Measurements from ENCODE around the gene LHFPL4. TPM values are rescaled to one million over a fixed set of nuclear protein-coding genes. Genes with fewer than 3 reads are reported as not detected.

Gene LHFPL4
- total and polyA plus RNA-seq, 2 donors, result 0.05 TPM; not detected in 1

DNA sequence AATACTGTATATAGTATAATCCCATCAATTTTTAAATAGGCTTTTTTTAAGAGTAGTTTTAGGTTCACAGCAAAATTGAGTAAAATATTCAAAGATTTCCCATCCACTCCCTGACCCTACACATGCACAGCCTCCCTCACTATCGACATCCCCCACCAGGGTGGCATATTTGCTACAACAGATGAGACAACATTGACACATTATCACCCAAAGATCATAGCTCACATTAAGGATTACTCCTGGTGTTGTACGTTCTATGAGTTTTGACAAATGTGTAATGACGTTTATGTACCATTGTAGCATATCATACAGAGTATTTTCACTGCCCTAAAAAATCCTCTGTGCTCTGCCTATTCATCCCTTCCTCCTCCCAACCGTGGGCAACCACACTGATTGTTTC, 39.3 kb downstream of the LHFPL4 start:
- WGBS, result 80% methylated on average over 4 of the region's 4 CpGs
- no peak for DNase-seq (ENCODE audit: low read depth in 6 of 9, low spot score in 9 of 9)
- Histone ChIP-seq H3K27ac (ENCODE audit: low read depth in 1 of 2, low read length in 1 of 2) (no peak overlapping the region), H3K27me3 (ENCODE audit: control insufficient read depth in 2 of 2, insufficient read depth in 1 of 2, low read length in 1 of 2) (peaks cover 0 to 8% of the 10 kb centered on the region in 2 donors), H3K4me1 (ENCODE audit: control insufficient read depth in 2 of 2, insufficient read depth in 2 of 2, low read length in 2 of 2) (no peaks in the 10 kb centered on the region), H3K9me3 (ENCODE audit: control insufficient read depth in 2 of 2, insufficient read depth in 1 of 2, low read length in 1 of 2) (no peaks in the 10 kb centered on the region), H3K4me3 (ENCODE audit: low read length in 2 of 2) (no peak overlapping the region), H3K36me3 (ENCODE audit: control insufficient read depth in 2 of 2, insufficient read depth in 2 of 2, low read length in 1 of 2) (no peaks in the 10 kb centered on the region)

- Histone ChIP-seq H3K36me3 (ENCODE audit: control insufficient read depth in 2 of 2, insufficient read depth in 2 of 2, low read length in 1 of 2) (no peaks in the 10 kb centered on the region), H3K4me1 (ENCODE audit: control insufficient read depth in 2 of 2, insufficient read depth in 2 of 2, low read length in 2 of 2) (no peaks in the 10 kb centered on the region), H3K4me3 (ENCODE audit: low read length in 2 of 2) (no peak overlapping the region), H3K9me3 (ENCODE audit: control insufficient read depth in 2 of 2, insufficient read depth in 1 of 2, low read length in 1 of 2) (no peaks in the 10 kb centered on the region), H3K27me3 (ENCODE audit: control insufficient read depth in 2 of 2, insufficient read depth in 1 of 2, low read length in 1 of 2) (peaks cover 8 to 26% of the 10 kb centered on the region in 2 donors), H3K27ac (ENCODE audit: low read depth in 1 of 2, low read length in 1 of 2) (no peak overlapping the region)
- 82% methylated on average over 7 of the region's 7 CpGs for WGBS
- DNase-seq (ENCODE audit: low read depth in 6 of 9, low spot score in 9 of 9), result no peak
Measured at GRCh38 chr3:9512456-9513045, 41.1 kb downstream of the LHFPL4 start.

- WGBS, result 22% methylated on average over 25 of the region's 25 CpGs
- Histone ChIP-seq H3K4me1 (ENCODE audit: control insufficient read depth in 2 of 2, insufficient read depth in 2 of 2, low read length in 2 of 2) (no peaks in the 10 kb centered on the region), H3K4me3 (ENCODE audit: low read length in 2 of 2) (no peak overlapping the region), H3K27ac (ENCODE audit: low read depth in 1 of 2, low read length in 1 of 2) (no peak overlapping the region), H3K36me3 (ENCODE audit: control insufficient read depth in 2 of 2, insufficient read depth in 2 of 2, low read length in 1 of 2) (no peaks in the 10 kb centered on the region), H3K9me3 (ENCODE audit: control insufficient read depth in 2 of 2, insufficient read depth in 1 of 2, low read length in 1 of 2) (no peaks in the 10 kb centered on the region), H3K27me3 (ENCODE audit: control insufficient read depth in 2 of 2, insufficient read depth in 1 of 2, low read length in 1 of 2) (peaks cover 8 to 30% of the 10 kb centered on the region in 2 donors)
- DNase-seq (ENCODE audit: low read depth in 6 of 9, low spot score in 9 of 9), result no peak
Measured at GRCh38 chr3:9508781-9509180, 44.8 kb downstream of the LHFPL4 start.

DNA sequence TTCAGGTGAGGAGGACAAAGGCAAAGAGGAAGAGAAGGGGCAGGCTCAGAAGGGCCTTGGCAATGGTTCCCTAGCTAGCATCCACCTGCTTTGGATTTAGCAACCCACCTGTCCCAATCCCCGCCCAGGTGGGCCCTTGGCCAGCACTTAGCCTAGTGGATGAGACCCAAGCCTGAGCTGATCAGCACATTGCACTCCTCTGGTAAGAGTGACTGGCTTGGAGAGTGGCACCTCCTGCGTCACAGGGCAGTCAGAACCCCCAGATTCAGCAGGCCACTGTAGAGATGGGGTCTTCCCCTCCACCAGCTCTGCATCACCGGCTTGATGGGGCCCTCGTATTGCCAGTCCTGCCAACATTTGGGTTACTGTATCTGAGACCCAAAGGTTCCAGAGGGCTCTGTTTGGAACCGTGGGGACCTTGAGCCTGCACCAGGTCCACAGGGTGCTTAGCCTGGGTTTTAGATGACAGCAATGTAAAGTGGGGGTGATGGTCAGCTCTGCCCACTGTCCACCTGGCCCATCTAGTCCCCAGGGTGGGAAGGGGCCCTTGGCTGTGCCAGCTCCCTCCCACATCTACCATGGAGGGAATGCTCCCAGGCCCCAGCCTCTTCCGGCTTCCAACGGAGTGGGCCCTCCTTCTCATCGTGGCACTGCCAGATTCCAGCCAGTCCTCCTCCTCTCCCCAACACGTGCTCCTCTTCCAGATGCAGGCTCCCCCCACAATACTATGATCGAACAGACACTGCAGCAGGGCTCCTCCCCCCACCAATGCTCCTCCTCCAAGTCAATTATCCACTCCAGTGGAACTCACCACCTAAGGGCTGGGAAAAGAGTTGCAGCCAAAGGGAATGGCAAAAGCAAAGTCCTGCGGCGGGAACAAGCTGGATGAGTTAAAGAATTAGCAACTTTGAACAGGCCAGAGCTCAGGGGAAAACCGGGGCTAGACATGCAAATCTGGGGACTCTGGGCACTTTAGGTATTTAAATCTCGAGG, 45.7 kb downstream of the LHFPL4 start:
- Histone ChIP-seq H3K9me3 (ENCODE audit: control insufficient read depth in 2 of 2, insufficient read depth in 1 of 2, low read length in 1 of 2) (no peaks in the 10 kb centered on the region), H3K4me3 (ENCODE audit: low read length in 2 of 2) (no peak overlapping the region), H3K27ac (ENCODE audit: low read depth in 1 of 2, low read length in 1 of 2) (no peak overlapping the region), H3K36me3 (ENCODE audit: control insufficient read depth in 2 of 2, insufficient read depth in 2 of 2, low read length in 1 of 2) (no peaks in the 10 kb centered on the region), H3K27me3 (ENCODE audit: control insufficient read depth in 2 of 2, insufficient read depth in 1 of 2, low read length in 1 of 2) (peaks cover 8 to 31% of the 10 kb centered on the region in 2 donors), H3K4me1 (ENCODE audit: control insufficient read depth in 2 of 2, insufficient read depth in 2 of 2, low read length in 2 of 2) (no peaks in the 10 kb centered on the region)
- 74% methylated on average over 14 of the region's 14 CpGs for WGBS
- DNase-seq (ENCODE audit: low read depth in 6 of 9, low spot score in 9 of 9), result no peak

DNA sequence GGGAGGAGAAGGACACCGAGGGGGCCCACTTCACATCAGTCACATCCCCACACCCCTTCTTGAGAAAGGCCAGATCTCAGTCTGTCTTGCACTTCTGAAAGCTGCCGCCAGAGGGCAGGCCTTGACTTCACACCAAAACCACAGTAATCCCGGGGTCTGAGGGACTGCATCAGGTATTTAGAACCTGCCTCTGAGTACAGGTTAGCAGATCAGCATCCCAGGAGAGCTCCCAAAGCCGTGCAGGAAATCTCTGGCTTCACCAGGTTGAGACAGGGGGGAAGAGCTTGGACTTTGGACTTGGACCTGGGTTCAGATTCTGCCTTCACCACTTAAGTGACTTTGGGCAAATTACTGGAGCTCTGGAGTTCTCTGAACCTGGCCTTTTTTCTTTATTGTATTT, 50.3 kb downstream of the LHFPL4 start:
- no peak overlapping the region for H3K4me3 ChIP-seq (ENCODE audit: low read length in 2 of 2)
- H3K36me3 ChIP-seq (ENCODE audit: control insufficient read depth in 2 of 2, insufficient read depth in 2 of 2, low read length in 1 of 2), result no peaks in the 10 kb centered on the region
- H3K4me1 ChIP-seq (ENCODE audit: control insufficient read depth in 2 of 2, insufficient read depth in 2 of 2, low read length in 2 of 2), result peaks cover 0 to 5% of the 10 kb centered on the region in 2 donors
- DNase-seq (ENCODE audit: low read depth in 6 of 9, low spot score in 9 of 9), result peak; percentile 39 to 83 (median 65)
- 11% methylated on average over 4 of the region's 4 CpGs for WGBS
- H3K9me3 ChIP-seq (ENCODE audit: control insufficient read depth in 2 of 2, insufficient read depth in 1 of 2, low read length in 1 of 2), result no peaks in the 10 kb centered on the region
- H3K27ac ChIP-seq (ENCODE audit: low read depth in 1 of 2, low read length in 1 of 2), result no peak overlapping the region
- H3K27me3 ChIP-seq (ENCODE audit: control insufficient read depth in 2 of 2, insufficient read depth in 1 of 2, low read length in 1 of 2), result peaks cover 26 to 54% of the 10 kb centered on the region in 2 donors

GRCh38 chr3:9501226-9501625, 52.4 kb downstream of the LHFPL4 start:
- Histone ChIP-seq H3K9me3 (ENCODE audit: control insufficient read depth in 2 of 2, insufficient read depth in 1 of 2, low read length in 1 of 2) (no peaks in the 10 kb centered on the region), H3K27me3 (ENCODE audit: control insufficient read depth in 2 of 2, insufficient read depth in 1 of 2, low read length in 1 of 2) (peaks cover 23 to 47% of the 10 kb centered on the region in 2 donors), H3K4me1 (ENCODE audit: control insufficient read depth in 2 of 2, insufficient read depth in 2 of 2, low read length in 2 of 2) (peaks cover 0 to 5% of the 10 kb centered on the region in 2 donors), H3K27ac (ENCODE audit: low read depth in 1 of 2, low read length in 1 of 2) (no peak overlapping the region), H3K4me3 (ENCODE audit: low read length in 2 of 2) (no peak overlapping the region), H3K36me3 (ENCODE audit: control insufficient read depth in 2 of 2, insufficient read depth in 2 of 2, low read length in 1 of 2) (no peaks in the 10 kb centered on the region)
- whole genome bisulfite sequencing, result 90% methylated on average over 6 of the region's 6 CpGs
- DNase-seq (ENCODE audit: low read depth in 6 of 9, low spot score in 9 of 9), result no peak

DNA sequence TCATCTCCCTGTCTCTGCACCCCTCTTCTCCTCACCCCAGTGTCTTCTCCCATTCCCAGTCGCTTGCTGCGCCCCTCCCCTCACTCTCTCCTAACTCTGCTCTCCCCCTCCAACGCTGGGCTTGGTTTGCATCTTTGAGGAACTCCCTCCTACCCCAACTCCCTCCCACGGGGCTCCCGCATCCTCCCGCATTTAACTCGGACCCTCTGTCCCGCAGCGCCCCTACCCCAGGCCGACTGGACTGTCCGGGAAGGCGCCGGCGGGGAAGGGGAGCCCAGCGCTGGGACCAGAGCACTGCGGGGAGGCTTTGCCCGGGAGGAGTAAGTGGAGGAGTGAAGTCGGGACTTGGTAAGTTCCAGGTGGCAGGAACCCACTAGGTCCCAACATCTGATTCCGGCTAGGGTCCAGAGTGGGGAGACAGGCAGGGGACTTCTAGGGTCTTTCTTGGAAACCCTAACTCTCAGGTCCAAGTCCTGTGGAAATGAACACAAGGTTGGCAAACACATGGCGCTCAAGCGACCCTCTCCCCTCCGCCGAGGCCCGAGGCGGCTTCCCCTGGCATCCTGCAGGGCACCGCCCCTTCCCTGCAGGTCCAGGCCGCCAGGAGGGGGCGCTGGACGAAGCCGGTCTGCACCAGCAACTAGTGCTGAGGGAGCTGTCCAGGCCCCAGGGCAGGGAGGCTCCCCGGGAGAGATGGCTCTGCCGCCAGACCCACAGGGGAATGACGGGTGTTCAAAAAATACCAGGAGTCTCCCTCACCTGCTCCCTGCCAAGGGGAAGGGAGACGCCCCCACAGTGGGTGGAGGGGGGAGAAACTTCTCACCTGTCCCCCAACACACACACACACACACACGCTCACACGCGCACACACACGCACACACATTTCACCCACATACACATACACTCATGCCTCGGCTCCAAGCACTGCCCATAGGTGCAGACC, 53.2 kb downstream of the LHFPL4 start:
- no peak overlapping the region for H3K4me3 ChIP-seq (ENCODE audit: low read length in 2 of 2)

DNA sequence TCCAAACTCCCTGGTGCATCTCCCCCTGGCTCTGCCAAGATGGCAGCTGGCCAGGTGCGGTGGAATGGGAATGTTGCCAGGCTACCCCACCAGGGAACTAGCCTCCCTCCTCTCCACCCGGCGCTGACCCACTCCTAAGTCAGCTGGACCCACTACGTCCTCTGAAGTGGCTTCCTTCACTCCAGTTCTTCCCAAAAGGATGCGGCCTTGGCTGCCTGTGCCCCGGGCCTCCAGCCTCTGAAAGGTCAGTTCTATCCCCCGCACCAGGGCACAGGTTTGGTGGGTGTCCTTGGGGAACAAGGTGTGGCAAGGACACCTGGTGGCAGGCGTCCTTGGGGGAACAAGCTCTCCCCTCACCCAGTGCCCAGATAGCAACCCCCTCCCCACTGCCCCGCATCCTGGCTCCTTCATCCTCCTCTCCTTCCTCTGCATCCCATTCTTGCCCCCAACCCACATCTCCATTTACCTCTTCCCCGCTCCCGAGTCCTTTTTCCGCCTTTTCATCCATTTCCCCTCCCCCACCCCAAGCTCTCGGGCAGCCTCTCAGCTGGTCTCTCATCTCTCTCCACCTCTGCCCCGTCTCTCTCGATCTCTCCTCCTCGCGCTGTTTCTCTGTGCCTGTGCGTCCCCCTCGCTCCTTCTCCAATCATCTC, 54.0 kb downstream of the LHFPL4 start:
- Histone ChIP-seq H3K4me3 (ENCODE audit: low read length in 2 of 2) (no peak overlapping the region), H3K4me1 (ENCODE audit: control insufficient read depth in 2 of 2, insufficient read depth in 2 of 2, low read length in 2 of 2) (peaks cover 0 to 5% of the 10 kb centered on the region in 2 donors), H3K27me3 (ENCODE audit: control insufficient read depth in 2 of 2, insufficient read depth in 1 of 2, low read length in 1 of 2) (peaks cover 23 to 47% of the 10 kb centered on the region in 2 donors), H3K36me3 (ENCODE audit: control insufficient read depth in 2 of 2, insufficient read depth in 2 of 2, low read length in 1 of 2) (no peaks in the 10 kb centered on the region), H3K9me3 (ENCODE audit: control insufficient read depth in 2 of 2, insufficient read depth in 1 of 2, low read length in 1 of 2) (no peaks in the 10 kb centered on the region), H3K27ac (ENCODE audit: low read depth in 1 of 2, low read length in 1 of 2) (no peak overlapping the region)
- DNase-seq (ENCODE audit: low read depth in 6 of 9, low spot score in 9 of 9), result no peak
- 39% methylated on average over 19 of the region's 19 CpGs for WGBS

More for the DNA sequence above, 53.2 kb downstream of the LHFPL4 start:
- 15% methylated on average over 39 of the region's 39 CpGs for WGBS
- Histone ChIP-seq H3K4me1 (ENCODE audit: control insufficient read depth in 2 of 2, insufficient read depth in 2 of 2, low read length in 2 of 2) (peaks cover 0 to 5% of the 10 kb centered on the region in 2 donors), H3K27ac (ENCODE audit: low read depth in 1 of 2, low read length in 1 of 2) (no peak overlapping the region), H3K9me3 (ENCODE audit: control insufficient read depth in 2 of 2, insufficient read depth in 1 of 2, low read length in 1 of 2) (no peaks in the 10 kb centered on the region), H3K36me3 (ENCODE audit: control insufficient read depth in 2 of 2, insufficient read depth in 2 of 2, low read length in 1 of 2) (no peaks in the 10 kb centered on the region), H3K27me3 (ENCODE audit: control insufficient read depth in 2 of 2, insufficient read depth in 1 of 2, low read length in 1 of 2) (peaks cover 23 to 47% of the 10 kb centered on the region in 2 donors)
- peak; percentile 9 to 61 (median 27) for DNase-seq (ENCODE audit: low read depth in 6 of 9, low spot score in 9 of 9)

Measured in thymus (tissue), 11 donors.